Measurements from ENCODE around the gene GSTM1. TPM values are rescaled to one million over a fixed set of nuclear protein-coding genes. Genes with fewer than 3 reads are reported as not detected.

Gene GSTM1
- total RNA-seq, 3 donors from 2014 or later: 18.0 to 30.6 (median 20.0) TPM

- no peaks in the 10 kb centered on the region for H3K36me3 ChIP-seq (ENCODE audit: low read depth)
- peak; percentile 98 for ATAC-seq
- H3K4me1 ChIP-seq (ENCODE audit: low read depth): peaks cover 10% of the 10 kb centered on the region
- intact Hi-C loops (cut with DNase I, micrococcal nuclease): no loop called here
- DNase-seq: peak; percentile 93 to 94 (median 94)
- TF ChIP-seq CTCF (IDR thresholded peaks at IDR 0.05): no peak
- no peaks in the 10 kb centered on the region for H3K9me3 ChIP-seq
- peak within 1 kb of the TSS; percentile 67 for H3K4me3 ChIP-seq
Measured at GRCh38 chr1:109655615-109656519, 31.8 kb upstream of the GSTM1 start, which contains the start of gene GSTM4. TSS of gene GSTM4 (plus strand) at chr1:109656099. CDS start at chr1:109656390, 291 bp downstream.

- ATAC-seq: no peak
- DNase-seq: peak in 1 of 3 donors; percentile 15
- intact Hi-C loops (cut with DNase I, micrococcal nuclease): no loop called here
- Histone ChIP-seq H3K4me3 (no peak overlapping the region), H3K36me3 (ENCODE audit: low read depth) (no peaks in the 10 kb centered on the region), H3K9me3 (no peaks in the 10 kb centered on the region), H3K4me1 (ENCODE audit: low read depth) (peaks cover 10% of the 10 kb centered on the region)
- no peak for TF ChIP-seq CTCF (IDR thresholded peaks at IDR 0.05)
Measured at GRCh38 chr1:109657395-109657794, 30.2 kb upstream of the GSTM1 start.

- intact Hi-C loops (cut with DNase I, micrococcal nuclease): no loop called here
- ATAC-seq (no peak), DNase-seq (peak in 1 of 3 donors; percentile 5)
- no peak for TF ChIP-seq CTCF (IDR thresholded peaks at IDR 0.05)
- Histone ChIP-seq H3K4me3 (no peak overlapping the region), H3K4me1 (ENCODE audit: low read depth) (peaks cover 10% of the 10 kb centered on the region), H3K36me3 (ENCODE audit: low read depth) (no peaks in the 10 kb centered on the region), H3K9me3 (no peaks in the 10 kb centered on the region)
Measured at GRCh38 chr1:109657970-109658369, 29.6 kb upstream of the GSTM1 start.

GRCh38 chr1:109658533-109659042 lies 29.0 kb upstream of the GSTM1 start:
- no peak for TF ChIP-seq CTCF (IDR thresholded peaks at IDR 0.05)
- peak in 1 of 3 donors; percentile 7 for DNase-seq
- Histone ChIP-seq H3K36me3 (ENCODE audit: low read depth) (no peaks in the 10 kb centered on the region), H3K4me1 (ENCODE audit: low read depth) (peaks cover 10% of the 10 kb centered on the region), H3K4me3 (no peak overlapping the region), H3K9me3 (no peaks in the 10 kb centered on the region)
- intact Hi-C loops (cut with DNase I, micrococcal nuclease): no loop called here
- no peak for ATAC-seq

- no peaks in the 10 kb centered on the region for H3K36me3 ChIP-seq (ENCODE audit: low read depth)
- ATAC-seq: no peak
- peaks cover 10% of the 10 kb centered on the region for H3K4me1 ChIP-seq (ENCODE audit: low read depth)
- H3K9me3 ChIP-seq: no peaks in the 10 kb centered on the region
- no peak overlapping the region for H3K4me3 ChIP-seq
- no peak for TF ChIP-seq CTCF (IDR thresholded peaks at IDR 0.05)
- intact Hi-C loops (cut with DNase I, micrococcal nuclease): no loop called here
- no peak for DNase-seq
Measured at GRCh38 chr1:109659145-109659544, 28.5 kb upstream of the GSTM1 start.
